ENCODE results near the gene ITCH. TPM values are rescaled to one million over a fixed set of nuclear protein-coding genes. Genes with fewer than 3 reads are reported as not detected.
"Not testable (repeated sequence)": the region's sequence is repeated elsewhere in the genome, so short reads cannot be mapped to it uniquely, and the experiment has no call there.

Gene ITCH
- total RNA-seq, 1 experiment from 2014 or later = 138 TPM

- DNase-seq = peak in 1 of 2 experiments; percentile 37
- H3K4me3 Mint-ChIP-seq (ENCODE audit: unreplicated experiment) = no peak overlapping the region
- Histone ChIP-seq H3K27me3 (replicated peaks; ENCODE audit: control insufficient read depth, insufficient read depth, low read length) (no peaks in the 10 kb centered on the region), H3K9me3 (no peaks in the 10 kb centered on the region), H3K4me3 (ENCODE audit: low read depth, low read length) (no peak overlapping the region), H3K4me1 (peaks cover 32% of the 10 kb centered on the region), H3K36me3 (ENCODE audit: control insufficient read depth, insufficient read depth, low read length) (peaks cover 6% of the 10 kb centered on the region; the same call in 1 of the 2 replicates)
- no peak overlapping the region for H3K27ac Mint-ChIP-seq (ENCODE audit: unreplicated experiment)
- ChIA-PET CTCF (interaction anchor here (1.0 to 1.7 kb wide), 2 partner anchors 96 to 115 kb away, joined by 4 read pairs; no protein-coding TSS in a partner anchor), POLR2A (no interaction called here)
- intact Hi-C loops (cut with micrococcal nuclease; ENCODE audit: unreplicated experiment) = no loop called here
- no peaks in the 10 kb centered on the region for H3K9me3 Mint-ChIP-seq (ENCODE audit: unreplicated experiment)
- peaks cover 78% of the 10 kb centered on the region for H3K36me3 Mint-ChIP-seq (ENCODE audit: insufficient read depth, unreplicated experiment)
- peaks cover 11% of the 10 kb centered on the region for H3K4me1 Mint-ChIP-seq (ENCODE audit: low read depth, unreplicated experiment)
- no peak for TF ChIP-seq CTCF (IDR thresholded peaks at IDR 0.05; ENCODE audit: insufficient read depth in 1 of 2, low read depth in 1 of 2, low read length in 1 of 2, severe bottlenecking in 1 of 2, unreplicated experiment in 1 of 2)
- no peaks in the 10 kb centered on the region for H3K27me3 Mint-ChIP-seq (ENCODE audit: insufficient read depth, unreplicated experiment)
- no TSS peak for BruUV-seq (replicated peaks)
Measured at GRCh38 chr20:34407962-34408474, 44.9 kb downstream of the ITCH start.

- DNase-seq = no peak
- Mint-ChIP-seq H3K4me1 (ENCODE audit: low read depth, unreplicated experiment) (peaks cover 7% of the 10 kb centered on the region), H3K27me3 (ENCODE audit: insufficient read depth, unreplicated experiment) (no peaks in the 10 kb centered on the region), H3K36me3 (ENCODE audit: insufficient read depth, unreplicated experiment) (peaks cover 87% of the 10 kb centered on the region), H3K4me3 (ENCODE audit: unreplicated experiment) (no peak overlapping the region), H3K27ac (ENCODE audit: unreplicated experiment) (peak overlapping the region; percentile 42), H3K9me3 (ENCODE audit: unreplicated experiment) (no peaks in the 10 kb centered on the region)
- peaks cover 9% of the 10 kb centered on the region for H3K36me3 ChIP-seq (ENCODE audit: control insufficient read depth, insufficient read depth, low read length)
- intact Hi-C loops (cut with micrococcal nuclease; ENCODE audit: unreplicated experiment) = no loop called here
- H3K4me1 ChIP-seq = peaks cover 25% of the 10 kb centered on the region
- TF ChIP-seq CTCF (IDR thresholded peaks at IDR 0.05; ENCODE audit: insufficient read depth in 1 of 2, low read depth in 1 of 2, low read length in 1 of 2, severe bottlenecking in 1 of 2, unreplicated experiment in 1 of 2) = no peak
- POLR2A ChIA-PET = no interaction called here
- CTCF ChIA-PET = no interaction called here
- BruUV-seq (replicated peaks) = no TSS peak
- no peak overlapping the region for H3K4me3 ChIP-seq (ENCODE audit: low read depth, low read length)
- no peaks in the 10 kb centered on the region for H3K27me3 ChIP-seq (replicated peaks; ENCODE audit: control insufficient read depth, insufficient read depth, low read length)
- H3K9me3 ChIP-seq = no peaks in the 10 kb centered on the region
Measured at GRCh38 chr20:34410336-34410735, 47.3 kb downstream of the ITCH start.

GRCh38 chr20:34412453-34412852 lies 49.4 kb downstream of the ITCH start:
- BruUV-seq (replicated peaks) = no TSS peak
- CTCF ChIA-PET = interaction anchor here (1.0 to 1.3 kb wide), 2 partner anchors 99 to 111 kb away, joined by 3 read pairs; no protein-coding TSS in a partner anchor
- no peaks in the 10 kb centered on the region for H3K9me3 ChIP-seq
- DNase-seq = no peak
- POLR2A ChIA-PET = interaction anchor here (0.5 to 1.3 kb wide), 2 partner anchors 40 to 50 kb away, joined by 3 to 4 read pairs; partner anchors contain the start of gene ITCH
- H3K4me3 ChIP-seq (ENCODE audit: low read depth, low read length) = no peak overlapping the region
- intact Hi-C loops (cut with micrococcal nuclease; ENCODE audit: unreplicated experiment) = no loop called here
- H3K36me3 Mint-ChIP-seq (ENCODE audit: insufficient read depth, unreplicated experiment) = peaks cover 97% of the 10 kb centered on the region
- peaks cover 6% of the 10 kb centered on the region for H3K36me3 ChIP-seq (ENCODE audit: control insufficient read depth, insufficient read depth, low read length)
- H3K27me3 ChIP-seq (replicated peaks; ENCODE audit: control insufficient read depth, insufficient read depth, low read length) = no peaks in the 10 kb centered on the region
- H3K27me3 Mint-ChIP-seq (ENCODE audit: insufficient read depth, unreplicated experiment) = no peaks in the 10 kb centered on the region
- no peak overlapping the region for H3K27ac Mint-ChIP-seq (ENCODE audit: unreplicated experiment)
- H3K9me3 Mint-ChIP-seq (ENCODE audit: unreplicated experiment) = no peaks in the 10 kb centered on the region
- TF ChIP-seq CTCF (IDR thresholded peaks at IDR 0.05; ENCODE audit: insufficient read depth in 1 of 2, low read depth in 1 of 2, low read length in 1 of 2, severe bottlenecking in 1 of 2, unreplicated experiment in 1 of 2) = no peak
- H3K4me1 ChIP-seq = peaks cover 17% of the 10 kb centered on the region
- H3K4me1 Mint-ChIP-seq (ENCODE audit: low read depth, unreplicated experiment) = peaks cover 4% of the 10 kb centered on the region
- no peak overlapping the region for H3K4me3 Mint-ChIP-seq (ENCODE audit: unreplicated experiment)

GRCh38 chr20:34414525-34414924 lies 51.5 kb downstream of the ITCH start:
- DNase-seq; H3K27me3 ChIP-seq (replicated peaks; ENCODE audit: control insufficient read depth, insufficient read depth, low read length); H3K27ac Mint-ChIP-seq (ENCODE audit: unreplicated experiment); H3K9me3 ChIP-seq; H3K36me3 ChIP-seq (ENCODE audit: control insufficient read depth, insufficient read depth, low read length); BruUV-seq (replicated peaks); H3K4me3 ChIP-seq (ENCODE audit: low read depth, low read length); POLR2A ChIA-PET; H3K4me1 Mint-ChIP-seq (ENCODE audit: low read depth, unreplicated experiment); H3K9me3 Mint-ChIP-seq (ENCODE audit: unreplicated experiment); CTCF ChIA-PET; H3K27me3 Mint-ChIP-seq (ENCODE audit: insufficient read depth, unreplicated experiment); intact Hi-C loops (cut with micrococcal nuclease; ENCODE audit: unreplicated experiment); H3K4me3 Mint-ChIP-seq (ENCODE audit: unreplicated experiment): not testable (repeated sequence)
- H3K36me3 Mint-ChIP-seq (ENCODE audit: insufficient read depth, unreplicated experiment) = peaks cover 97% of the 10 kb centered on the region
- H3K4me1 ChIP-seq = peaks cover 11% of the 10 kb centered on the region
